ENCODE results near the gene PIWIL4.

- TF ChIP-seq GATA2 (IDR thresholded peaks at IDR 0.05; ENCODE audit: low read depth, low read length) (no peak), GATA3 (IDR thresholded peaks at IDR 0.05; ENCODE audit: low read depth, low read length) (no peak)
Measured at GRCh38 chr11:94583866-94584500, 16.8 kb downstream of the PIWIL4 start.

Measured in SH-SY5Y (cell line).